A673 (cell line): ENCODE data around the gene AMIGO3. TPM values are rescaled to one million over a fixed set of nuclear protein-coding genes. Genes with fewer than 3 reads are reported as not detected.
"Not testable (repeated sequence)": the region's sequence is repeated elsewhere in the genome, so short reads cannot be mapped to it uniquely, and the experiment has no call there.

Experiments used
- BruUV-seq: library from RNA; stranded (reverse); fragments of 400-500 nt; replicated peaks from 2 replicates; lab custom pipeline; 2021; lab: Mats Ljungman, UMichigan
- CTCF ChIA-PET: fragments of 300-600 bp; sonication (Branson Sonifier 250); formaldehyde crosslinking; loops from one replicate; lab custom pipeline; 2022; ENCODE audit warnings: antibody characterized with exemption; lab: Charles Lee
- POLR2A ChIA-PET: fragments of 300-600 bp; sonication (Branson Sonifier 250); formaldehyde crosslinking; loops from one replicate; lab custom pipeline; 2022; ENCODE audit warnings: antibody characterized with exemption; ENCODE audit not compliant: low non-redundant PET; lab: Charles Lee
- DNase-seq: peaks from one replicate; pipeline ENCODE4 v3.0.0-alpha.2; 2015; ENCODE audit warnings: low spot score
- H3K27ac ChIP-seq: fragments of 200-600 bp; sonication (generic); 2 replicates; pipeline ENCODE4 v1.5.1; 2016; ENCODE audit warnings: mixed run types, low read depth, mild to moderate bottlenecking, mixed read lengths, antibody characterized with exemption, low read length; ENCODE audit not compliant: poor library complexity, severe bottlenecking
- H3K27me3 ChIP-seq: fragments of 200-600 bp; sonication (generic); replicated peaks from 2 replicates; pipeline ENCODE4 v1.6.1; 2017; ENCODE audit warnings: mixed run types, low read depth, mild to moderate bottlenecking, mixed read lengths, antibody characterized with exemption, low read length; ENCODE audit not compliant: insufficient read depth, poor library complexity
- H3K36me3 ChIP-seq: fragments of 200-600 bp; sonication (generic); 2 replicates; pipeline ENCODE4 v1.6.1; 2016; ENCODE audit warnings: mixed run types, mild to moderate bottlenecking, mixed read lengths, antibody characterized with exemption, low read length; ENCODE audit not compliant: insufficient read depth, poor library complexity, severe bottlenecking
- H3K4me1 ChIP-seq: fragments of 200-600 bp; sonication (generic); 2 replicates; pipeline ENCODE4 v1.6.1; 2017; ENCODE audit warnings: mixed run types, mild to moderate bottlenecking, mixed read lengths, antibody characterized with exemption, low read length; ENCODE audit not compliant: insufficient read depth, poor library complexity, severe bottlenecking
- H3K4me3 ChIP-seq: fragments of 200-600 bp; sonication (generic); 2 replicates; pipeline ENCODE4 v1.5.1; 2016; ENCODE audit warnings: low read depth, mixed run types, mild to moderate bottlenecking, mixed read lengths, low read length; ENCODE audit not compliant: poor library complexity, severe bottlenecking
- H3K9me3 ChIP-seq: fragments of 200-600 bp; sonication (generic); 2 replicates; pipeline ENCODE4 v1.6.1; 2016; ENCODE audit warnings: mixed run types, low read depth, mild to moderate bottlenecking, mixed read lengths, antibody characterized with exemption, low read length; ENCODE audit not compliant: poor library complexity, severe bottlenecking
- EZH2 ChIP-seq: fragments of 200-600 bp; sonication (generic); IDR thresholded peaks from 2 replicates; pipeline ENCODE4 v1.6.1; 2017; ENCODE audit warnings: borderline replicate concordance, low read depth, mild to moderate bottlenecking, mixed read lengths, antibody characterized with exemption, low read length; ENCODE audit not compliant: poor library complexity, severe bottlenecking
- intact Hi-C: fragments of 100-400 bp; cut with micrococcal nuclease; formaldehyde crosslinking; loops from one replicate; pipeline ENCODE4 v1.10.0; 2022; ENCODE audit not compliant: unreplicated experiment
- total RNA-seq: library from RNA; stranded (reverse); gene quantifications from 2 replicates; pipeline ENCODE4 v1.2.3, GENCODE V29; 2021
- TF ChIP-seq, protein P1 (sequence below): fragments of 300-800, 200-600 bp; sonication (generic); conservative IDR thresholded peaks from 2 replicates; pipeline ENCODE4 v1.5.1; 2017; ENCODE audit warnings: low read depth, mild to moderate bottlenecking, antibody characterized with exemption, low read length, moderate library complexity, mixed read lengths

AMIGO3 gene
- total RNA-seq, 1 experiment from 2014 or later: not detected

- Histone ChIP-seq H3K27ac (no peak overlapping the region), H3K4me1 (no peaks in the 10 kb centered on the region), H3K4me3 (no peak overlapping the region), H3K27me3 (no peaks in the 10 kb centered on the region), H3K36me3 (no peaks in the 10 kb centered on the region), H3K9me3 (no peaks in the 10 kb centered on the region)
- no peak for DNase-seq
- CTCF ChIA-PET: no interaction called here
- BruUV-seq: no TSS peak
- TF ChIP-seq, protein P1, sequence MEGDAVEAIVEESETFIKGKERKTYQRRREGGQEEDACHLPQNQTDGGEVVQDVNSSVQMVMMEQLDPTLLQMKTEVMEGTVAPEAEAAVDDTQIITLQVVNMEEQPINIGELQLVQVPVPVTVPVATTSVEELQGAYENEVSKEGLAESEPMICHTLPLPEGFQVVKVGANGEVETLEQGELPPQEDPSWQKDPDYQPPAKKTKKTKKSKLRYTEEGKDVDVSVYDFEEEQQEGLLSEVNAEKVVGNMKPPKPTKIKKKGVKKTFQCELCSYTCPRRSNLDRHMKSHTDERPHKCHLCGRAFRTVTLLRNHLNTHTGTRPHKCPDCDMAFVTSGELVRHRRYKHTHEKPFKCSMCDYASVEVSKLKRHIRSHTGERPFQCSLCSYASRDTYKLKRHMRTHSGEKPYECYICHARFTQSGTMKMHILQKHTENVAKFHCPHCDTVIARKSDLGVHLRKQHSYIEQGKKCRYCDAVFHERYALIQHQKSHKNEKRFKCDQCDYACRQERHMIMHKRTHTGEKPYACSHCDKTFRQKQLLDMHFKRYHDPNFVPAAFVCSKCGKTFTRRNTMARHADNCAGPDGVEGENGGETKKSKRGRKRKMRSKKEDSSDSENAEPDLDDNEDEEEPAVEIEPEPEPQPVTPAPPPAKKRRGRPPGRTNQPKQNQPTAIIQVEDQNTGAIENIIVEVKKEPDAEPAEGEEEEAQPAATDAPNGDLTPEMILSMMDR: no peak
- no peak for TF ChIP-seq EZH2
- POLR2A ChIA-PET: no interaction called here
- intact Hi-C loops: no loop called here
Observed at GRCh38 chr3:49754536-49754935, 35.1 kb upstream of the AMIGO3 start.

- ChIA-PET CTCF (no interaction called here), POLR2A (no interaction called here)
- Histone ChIP-seq H3K4me1 (no peaks in the 10 kb centered on the region), H3K27ac (no peak overlapping the region), H3K9me3 (no peaks in the 10 kb centered on the region), H3K27me3 (no peaks in the 10 kb centered on the region), H3K4me3 (no peak overlapping the region), H3K36me3 (no peaks in the 10 kb centered on the region)
- intact Hi-C loops: no loop called here
- DNase-seq: no peak
- TF ChIP-seq EZH2: no peak
- TF ChIP-seq, protein P1: no peak
- no TSS peak for BruUV-seq
Observed at GRCh38 chr3:49751501-49751900, 32.0 kb upstream of the AMIGO3 start.

- no peaks in the 10 kb centered on the region for H3K36me3 ChIP-seq
- no peak overlapping the region for H3K4me3 ChIP-seq
- BruUV-seq: no TSS peak
- H3K27ac ChIP-seq: no peak overlapping the region
- DNase-seq: no peak
- no peaks in the 10 kb centered on the region for H3K4me1 ChIP-seq
- TF ChIP-seq, protein P1: no peak
- TF ChIP-seq EZH2: no peak
- intact Hi-C loops: no loop called here
- H3K9me3 ChIP-seq: no peaks in the 10 kb centered on the region
- CTCF ChIA-PET: no interaction called here
- POLR2A ChIA-PET: no interaction called here
- no peaks in the 10 kb centered on the region for H3K27me3 ChIP-seq
Observed at GRCh38 chr3:49750056-49750455, 30.6 kb upstream of the AMIGO3 start.

- CTCF ChIA-PET: interaction anchor here (0.6 kb wide), 1 partner anchor 181 kb away, joined by 3 read pairs; the partner anchor contains the start of gene MON1A
Observed at GRCh38 chr3:49748874-49749273, 29.4 kb upstream of the AMIGO3 start.

More at GRCh38 chr3:49748874-49749273, 29.4 kb upstream of the AMIGO3 start:
- DNase-seq, H3K4me3 ChIP-seq, H3K9me3 ChIP-seq, H3K27ac ChIP-seq, BruUV-seq, H3K27me3 ChIP-seq, H3K36me3 ChIP-seq, intact Hi-C loops, H3K4me1 ChIP-seq: not testable (repeated sequence)
- POLR2A ChIA-PET: interaction anchor here (0.6 kb wide), 1 partner anchor 20 kb away, joined by 6 read pairs; no protein-coding TSS in a partner anchor
